Measurements from ENCODE around the gene NR2F1-AS1.
A peak's percentile ranks its signal among the peaks of the same experiment; 100 is the strongest.

Gene NR2F1-AS1

GRCh38 chr5:93407454-93407853 is 173.6 kb downstream of the NR2F1-AS1 start:
- ChIA-PET CTCF (interaction anchor here (0.6 kb wide), 1 partner anchor 15 kb away, joined by 4 read pairs; no protein-coding TSS in a partner anchor), POLR2A (no interaction called here)
- DNase-seq (ENCODE audit: extremely low spot score), result no peak
- TF ChIP-seq BHLHE40 (IDR thresholded peaks at IDR 0.05; ENCODE audit: borderline replicate concordance) (no peak), FOXM1 (IDR thresholded peaks at IDR 0.05; ENCODE audit: borderline replicate concordance) (no peak), CTBP1 (IDR thresholded peaks at IDR 0.05; ENCODE audit: borderline replicate concordance) (no peak), ELF4 (IDR thresholded peaks at IDR 0.05) (no peak), HDGF (IDR thresholded peaks at IDR 0.05; ENCODE audit: borderline replicate concordance) (no peak), SUZ12 (IDR thresholded peaks at IDR 0.05) (no peak), ZNF384 (IDR thresholded peaks at IDR 0.05) (no peak), FOXA1 (IDR thresholded peaks at IDR 0.05) (no peak), NFRKB (IDR thresholded peaks at IDR 0.05) (no peak), PKNOX1 (IDR thresholded peaks at IDR 0.05) (no peak), L3MBTL2 (conservative IDR thresholded peaks at IDR 0.05) (no peak), FOXK2 (IDR thresholded peaks at IDR 0.05) (no peak), ARNT (IDR thresholded peaks at IDR 0.05) (no peak), SP1 (IDR thresholded peaks at IDR 0.05) (no peak), LEF1 (IDR thresholded peaks at IDR 0.05; ENCODE audit: borderline replicate concordance) (no peak), TARDBP (IDR thresholded peaks at IDR 0.05) (no peak)

DNA sequence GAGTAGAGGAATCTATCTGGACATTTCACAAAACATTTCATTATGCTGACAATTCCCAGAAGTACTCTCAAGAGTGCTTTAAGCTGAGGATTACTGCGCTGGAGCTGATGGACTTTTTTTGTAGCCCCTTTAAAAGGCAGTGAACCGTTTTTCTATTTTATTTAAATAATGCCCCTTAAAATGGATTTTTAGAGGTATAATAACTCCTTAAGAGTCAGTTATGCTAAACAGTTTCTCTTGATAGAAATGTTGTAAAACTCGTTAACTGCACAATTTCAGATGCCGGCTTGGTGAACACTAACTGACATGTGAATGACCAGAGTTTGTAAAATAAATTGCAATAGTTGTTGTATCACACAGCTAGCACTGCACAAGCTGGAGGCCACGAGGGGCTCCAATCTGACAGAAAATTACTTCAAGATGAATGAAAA is 174.0 kb downstream of the NR2F1-AS1 start:
- no peak for DNase-seq (ENCODE audit: extremely low spot score)
- CTCF ChIA-PET, result no interaction called here
- POLR2A ChIA-PET, result no interaction called here
- TF ChIP-seq ELF4 (IDR thresholded peaks at IDR 0.05) (no peak), ZNF384 (IDR thresholded peaks at IDR 0.05) (no peak), LEF1 (IDR thresholded peaks at IDR 0.05; ENCODE audit: borderline replicate concordance) (no peak), CTBP1 (IDR thresholded peaks at IDR 0.05; ENCODE audit: borderline replicate concordance) (no peak), FOXM1 (IDR thresholded peaks at IDR 0.05; ENCODE audit: borderline replicate concordance) (no peak), ARNT (IDR thresholded peaks at IDR 0.05) (no peak), SP1 (IDR thresholded peaks at IDR 0.05) (no peak), BHLHE40 (IDR thresholded peaks at IDR 0.05; ENCODE audit: borderline replicate concordance) (no peak)

GRCh38 chr5:93404246-93404645 is 176.8 kb downstream of the NR2F1-AS1 start:
- POLR2A ChIA-PET, result no interaction called here
- no peak for DNase-seq (ENCODE audit: extremely low spot score)
- CTCF ChIA-PET, result interaction anchor here (0.9 kb wide), 1 partner anchor 1385 kb away, joined by 4 read pairs; no protein-coding TSS in a partner anchor
- TF ChIP-seq ELF4 (IDR thresholded peaks at IDR 0.05) (no peak), LEF1 (IDR thresholded peaks at IDR 0.05; ENCODE audit: borderline replicate concordance) (no peak), FOXM1 (IDR thresholded peaks at IDR 0.05; ENCODE audit: borderline replicate concordance) (no peak), TARDBP (IDR thresholded peaks at IDR 0.05) (no peak), HDGF (IDR thresholded peaks at IDR 0.05; ENCODE audit: borderline replicate concordance) (no peak), PKNOX1 (IDR thresholded peaks at IDR 0.05) (no peak), SUZ12 (IDR thresholded peaks at IDR 0.05) (no peak), ZNF384 (IDR thresholded peaks at IDR 0.05) (no peak), BHLHE40 (IDR thresholded peaks at IDR 0.05; ENCODE audit: borderline replicate concordance) (no peak), L3MBTL2 (conservative IDR thresholded peaks at IDR 0.05) (no peak), CTBP1 (IDR thresholded peaks at IDR 0.05; ENCODE audit: borderline replicate concordance) (no peak), FOXK2 (IDR thresholded peaks at IDR 0.05) (no peak), ARNT (IDR thresholded peaks at IDR 0.05) (no peak), SP1 (IDR thresholded peaks at IDR 0.05) (no peak), FOXA1 (IDR thresholded peaks at IDR 0.05) (no peak), NFRKB (IDR thresholded peaks at IDR 0.05) (no peak)

- DNase-seq (ENCODE audit: extremely low spot score), result no peak
- ChIA-PET CTCF (no interaction called here), POLR2A (no interaction called here)
- no peak for TF ChIP-seq FOXA1 (IDR thresholded peaks at IDR 0.05)
- 0 out of 2 replicates have a peak, but pooled peaks have one; percentile 12 for TF ChIP-seq PKNOX1 (IDR thresholded peaks at IDR 0.05)
- no peak for TF ChIP-seq ARNT (IDR thresholded peaks at IDR 0.05)
- TF ChIP-seq NFRKB (IDR thresholded peaks at IDR 0.05), result no peak
- TF ChIP-seq CTBP1 (IDR thresholded peaks at IDR 0.05; ENCODE audit: borderline replicate concordance), result no peak
- peak; percentile 55; the same call in 1 of the 2 replicates for TF ChIP-seq L3MBTL2 (conservative IDR thresholded peaks at IDR 0.05)
- TF ChIP-seq ZNF384 (IDR thresholded peaks at IDR 0.05), result no peak
- no peak for TF ChIP-seq FOXK2 (IDR thresholded peaks at IDR 0.05)
- TF ChIP-seq SP1 (IDR thresholded peaks at IDR 0.05), result no peak
- no peak for TF ChIP-seq TARDBP (IDR thresholded peaks at IDR 0.05)
Measured at GRCh38 chr5:93403141-93403928, 177.7 kb downstream of the NR2F1-AS1 start.

DNA sequence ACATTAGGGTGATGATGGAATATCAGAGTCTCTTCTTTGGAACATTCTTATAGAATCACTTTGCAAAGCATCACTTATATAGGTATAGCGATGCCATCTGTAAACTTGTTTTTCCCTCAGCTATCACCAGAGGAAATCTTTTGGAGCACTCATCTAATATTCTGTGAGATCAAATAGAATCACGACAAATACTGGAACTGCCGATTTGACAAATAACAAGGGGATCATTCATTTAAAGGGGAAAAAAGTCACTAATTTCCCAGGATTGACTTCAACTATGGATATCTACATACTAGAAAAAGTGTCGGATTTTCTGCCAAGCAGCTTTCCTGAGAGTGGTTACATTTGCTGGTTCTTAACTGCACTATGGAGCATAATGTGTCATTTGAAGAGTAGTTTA is 178.6 kb downstream of the NR2F1-AS1 start:
- CTCF ChIA-PET, result no interaction called here
- TF ChIP-seq SUZ12 (IDR thresholded peaks at IDR 0.05) (no peak), ARNT (IDR thresholded peaks at IDR 0.05) (no peak), ELF4 (IDR thresholded peaks at IDR 0.05) (no peak), FOXK2 (IDR thresholded peaks at IDR 0.05) (no peak), SP1 (IDR thresholded peaks at IDR 0.05) (no peak), TARDBP (IDR thresholded peaks at IDR 0.05) (no peak), L3MBTL2 (conservative IDR thresholded peaks at IDR 0.05) (no peak), FOXA1 (IDR thresholded peaks at IDR 0.05) (no peak), PKNOX1 (IDR thresholded peaks at IDR 0.05) (no peak), BHLHE40 (IDR thresholded peaks at IDR 0.05; ENCODE audit: borderline replicate concordance) (no peak), FOXM1 (IDR thresholded peaks at IDR 0.05; ENCODE audit: borderline replicate concordance) (no peak), ZNF384 (IDR thresholded peaks at IDR 0.05) (no peak), NFRKB (IDR thresholded peaks at IDR 0.05) (no peak), HDGF (IDR thresholded peaks at IDR 0.05; ENCODE audit: borderline replicate concordance) (no peak), LEF1 (IDR thresholded peaks at IDR 0.05; ENCODE audit: borderline replicate concordance) (no peak), CTBP1 (IDR thresholded peaks at IDR 0.05; ENCODE audit: borderline replicate concordance) (no peak)
- POLR2A ChIA-PET, result no interaction called here
- DNase-seq (ENCODE audit: extremely low spot score), result no peak
